Left lung (tissue), 10 donors: Measurements from ENCODE around the gene LMAN1L. TPM values are rescaled to one million over a fixed set of nuclear protein-coding genes. Genes with fewer than 3 reads are reported as not detected.
"Not testable (repeated sequence)": the region's sequence is repeated elsewhere in the genome, so short reads cannot be mapped to it uniquely, and the experiment has no call there.

Experiments used
- ATAC-seq: fragments of 200-7000 bp; cut with Tn5 transposase; one replicate; pipeline ENCODE4 v1.9.1; 2020; ENCODE audit warnings: moderate library complexity
- DNase-seq, 4 donors: peaks; one replicate each; pipeline ENCODE4 v3.0.0-alpha.2; 2013 to 2020
- H3K27ac ChIP-seq, 2 donors: fragments of 200-600 bp; sonication (generic) in 1 of 2; one replicate each; pipeline versions ENCODE4 v1.5.0 to v1.8.0; 2020 to 2021
- H3K27me3 ChIP-seq, 2 donors: fragments of 200-600 bp; sonication (generic) in 1 of 2; one replicate each; pipeline versions ENCODE4 v1.5.0 to v1.8.0; 2020 to 2021
- H3K36me3 ChIP-seq, 2 donors: fragments of 200-600 bp; sonication (generic) in 1 of 2; one replicate each; pipeline versions ENCODE4 v1.5.0 to v1.8.0; 2020 to 2021
- H3K4me1 ChIP-seq, 2 donors: fragments of 200-600 bp; one replicate each; pipeline ENCODE4 v1.8.0; 2021
- H3K4me3 ChIP-seq, 2 donors: fragments of 200-600 bp; sonication (generic) in 1 of 2; one replicate each; pipeline versions ENCODE4 v1.5.0 to v1.8.0; 2020 to 2021; ENCODE audit warnings: mild to moderate bottlenecking in 1 of 2
- H3K9me3 ChIP-seq, 2 donors: fragments of 200-600 bp; sonication (generic) in 1 of 2; one replicate each; pipeline versions ENCODE4 v1.5.0 to v1.8.0; 2020 to 2021
- CTCF ChIP-seq, 2 donors: fragments of 200-600 bp; sonication (generic) in 1 of 2; IDR thresholded peaks; one replicate each; pipeline versions ENCODE4 v1.5.0 to v1.8.0; 2021; ENCODE audit warnings: antibody characterized with exemption in 2 of 2
- intact Hi-C, 2 donors: fragments of 100-400 bp; cut with DNase I; formaldehyde crosslinking; loops; one replicate each; pipeline versions ENCODE4 v1.11.2 to v1.14.2; 2022
- polyA plus RNA-seq, 6 donors: library from polyadenylated mRNA; unstranded; fragments of 120-200 nt; gene quantifications; one replicate each; pipeline ENCODE4 v1.2.1, GENCODE V29; 2013; ENCODE audit not compliant: insufficient read length in 6 of 6
- total RNA-seq, 2 donors: library from RNA; stranded (reverse); fragmentation: NEBNext Ultra II Directional; extraction: Animal tissue kit (Norgen Biotek cat#: 25700); gene quantifications; one replicate each; pipeline ENCODE4 v1.2.1, GENCODE V29; 2021
- donor health status: DM: no; HTN: yes; CAD: no.
- donor health status: DM: no; HTN: no; CAD: no.

LMAN1L gene
- total and polyA plus RNA-seq, 8 donors, result 0.08 to 0.39 (median 0.32) TPM; not detected in 5

- intact Hi-C loops, result no loop called here
- Histone ChIP-seq H3K27ac (peak overlapping the region; percentile 84 to 91), H3K27me3 (no peaks in the 10 kb centered on the region), H3K36me3 (no peaks in the 10 kb centered on the region), H3K4me3 (peak overlapping the region in 1 of 2 donors; percentile 85), H3K9me3 (no peaks in the 10 kb centered on the region), H3K4me1 (peaks cover 43 to 87% of the 10 kb centered on the region in 2 donors)
- DNase-seq (no peak), ATAC-seq (no peak)
- no peak for TF ChIP-seq CTCF (IDR thresholded peaks at IDR 0.05)
Measured at GRCh38 chr15:74784426-74785193, 28.0 kb upstream of the LMAN1L start.

- no peak for ATAC-seq
- H3K4me3 ChIP-seq, result peak overlapping the region in 1 of 2 donors; percentile 85
- TF ChIP-seq CTCF (IDR thresholded peaks at IDR 0.05), result no peak
Measured at GRCh38 chr15:74785194-74786032, 27.2 kb upstream of the LMAN1L start.

GRCh38 chr15:74786081-74786480 is 26.6 kb upstream of the LMAN1L start:
- H3K36me3 ChIP-seq, H3K27me3 ChIP-seq, ATAC-seq, intact Hi-C loops, DNase-seq, H3K9me3 ChIP-seq: not testable (repeated sequence)
- Histone ChIP-seq H3K4me1 (peaks cover 56 to 87% of the 10 kb centered on the region in 2 donors), H3K27ac (peak overlapping the region; percentile 79 to 93), H3K4me3 (peak overlapping the region in 1 of 2 donors; percentile 36)

More at GRCh38 chr15:74785194-74786032, 27.2 kb upstream of the LMAN1L start:
- H3K27ac ChIP-seq, result peak overlapping the region; percentile 33 to 91
- peaks cover 51 to 87% of the 10 kb centered on the region in 2 donors for H3K4me1 ChIP-seq
- H3K9me3 ChIP-seq, result no peaks in the 10 kb centered on the region
- H3K36me3 ChIP-seq, result no peaks in the 10 kb centered on the region
- intact Hi-C loops, result no loop called here
- DNase-seq, result peak in 1 of 4 donors; percentile 3
- H3K27me3 ChIP-seq, result no peaks in the 10 kb centered on the region

- H3K4me3 ChIP-seq, result peak overlapping the region in 1 of 2 donors; percentile 36
- no peaks in the 10 kb centered on the region for H3K27me3 ChIP-seq
- no peaks in the 10 kb centered on the region for H3K9me3 ChIP-seq
- no peak for TF ChIP-seq CTCF (IDR thresholded peaks at IDR 0.05)
- no peaks in the 10 kb centered on the region for H3K36me3 ChIP-seq
- H3K4me1 ChIP-seq, result peaks cover 51 to 87% of the 10 kb centered on the region in 2 donors
- peak overlapping the region; percentile 79 to 93 for H3K27ac ChIP-seq
- DNase-seq (peak in 2 of 4 donors; percentile 65 to 70), ATAC-seq (no peak)
- intact Hi-C loops, result no loop called here
Measured at GRCh38 chr15:74786551-74787165, 26.0 kb upstream of the LMAN1L start.

GRCh38 chr15:74787251-74788041 is 25.2 kb upstream of the LMAN1L start:
- DNase-seq, result peak in 2 of 4 donors; percentile 89 to 91
- no peaks in the 10 kb centered on the region for H3K9me3 ChIP-seq
- peak overlapping the region; percentile 79 to 93 for H3K27ac ChIP-seq
- peaks cover 50 to 94% of the 10 kb centered on the region in 2 donors for H3K4me1 ChIP-seq
- ATAC-seq, result peak; percentile 69
- H3K27me3 ChIP-seq, result no peaks in the 10 kb centered on the region
- intact Hi-C loops, result no loop called here
- peak in 1 of 2 donors; percentile 52 for TF ChIP-seq CTCF (IDR thresholded peaks at IDR 0.05)
- peak overlapping the region in 1 of 2 donors; percentile 36 for H3K4me3 ChIP-seq
- no peaks in the 10 kb centered on the region for H3K36me3 ChIP-seq
